CD4-positive, alpha-beta memory T cell (primary cell): ENCODE measurements around the gene ZNF728. TPM values are rescaled to one million over a fixed set of nuclear protein-coding genes. Genes with fewer than 3 reads are reported as not detected.
"Not testable (repeated sequence)": the region's sequence is repeated elsewhere in the genome, so short reads cannot be mapped to it uniquely, and the experiment has no call there.

Source experiments
- CTCF ChIA-PET: fragments of 350-600 bp; sonication (Branson Sonifier 250); formaldehyde crosslinking; loops from one replicate; lab custom pipeline; 2021; ENCODE audit warnings: inconsistent platforms; ENCODE audit not compliant: partially characterized antibody; lab: Charles Lee
- POLR2A ChIA-PET: fragments of 350-600 bp; sonication (Branson Sonifier 250); formaldehyde crosslinking; loops from one replicate; lab custom pipeline; 2021; ENCODE audit not compliant: partially characterized antibody; lab: Charles Lee
- DNase-seq, 5 donors: peaks; one replicate each; pipeline versions ENCODE4 v3.0.0 to v3.0.0-alpha.2; 2020 to 2022; ENCODE audit warnings: mixed read lengths in 1 of 5
- H3K27ac ChIP-seq: one replicate; pipeline ENCODE4 v1.7.0; 2013; ENCODE audit warnings: low read depth, low read length
- H3K27me3 ChIP-seq: 2 replicates; pipeline ENCODE4 v1.7.0; 2013; ENCODE audit warnings: mild to moderate bottlenecking, low read length, moderate library complexity; ENCODE audit not compliant: insufficient read depth
- H3K36me3 ChIP-seq: 2 replicates; pipeline ENCODE4 v1.7.0; 2013; ENCODE audit warnings: mild to moderate bottlenecking, low read length, moderate library complexity; ENCODE audit not compliant: insufficient read depth
- H3K4me1 ChIP-seq: 2 replicates; pipeline ENCODE4 v1.7.0; 2013; ENCODE audit warnings: mild to moderate bottlenecking, low read length, moderate library complexity; ENCODE audit not compliant: insufficient read depth
- H3K4me3 ChIP-seq, 2 donors: one replicate each; pipeline ENCODE4 v1.7.0; 2013; ENCODE audit warnings: low read length in 2 of 2, mild to moderate bottlenecking in 1 of 2
- H3K9me3 ChIP-seq, 2 donors: one replicate each; pipeline ENCODE4 v1.7.0; 2013; ENCODE audit warnings: low read length in 2 of 2, control low read depth in 1 of 2; ENCODE audit not compliant: control insufficient read depth in 1 of 2
- H3K27ac Mint-ChIP-seq, 7 donors: one replicate each; pipeline ENCODE4 v1.8.0; 2020 to 2021; ENCODE audit warnings: mixed read lengths in 7 of 7, mild to moderate bottlenecking in 6 of 7, inconsistent platforms in 3 of 7, moderate library complexity in 3 of 7
- H3K27me3 Mint-ChIP-seq, 2 donors: one replicate each; pipeline ENCODE4 v1.8.0; 2020 to 2021; ENCODE audit warnings: mixed read lengths in 2 of 2
- H3K36me3 Mint-ChIP-seq, 2 donors: one replicate each; pipeline ENCODE4 v1.8.0; 2020 to 2021; ENCODE audit warnings: mixed read lengths in 2 of 2, inconsistent platforms in 1 of 2, mild to moderate bottlenecking in 1 of 2
- H3K4me1 Mint-ChIP-seq, 4 donors: one replicate each; pipeline ENCODE4 v1.8.0; 2020 to 2021; ENCODE audit warnings: mixed read lengths in 4 of 4, mild to moderate bottlenecking in 1 of 4
- H3K4me3 Mint-ChIP-seq, 8 donors: one replicate each; pipeline ENCODE4 v1.8.0; 2020 to 2021; ENCODE audit warnings: mixed read lengths in 8 of 8, mild to moderate bottlenecking in 7 of 8, moderate library complexity in 6 of 8, inconsistent platforms in 3 of 8
- H3K9me3 Mint-ChIP-seq, 8 donors: one replicate each; pipeline ENCODE4 v1.8.0; 2020 to 2021; ENCODE audit warnings: mixed read lengths in 8 of 8, mild to moderate bottlenecking in 5 of 8, inconsistent platforms in 3 of 8, moderate library complexity in 1 of 8
- intact Hi-C: fragments of 100-400 bp; cut with micrococcal nuclease; formaldehyde crosslinking; loops from one replicate; pipeline ENCODE4 v1.15.1; 2023
- polyA plus RNA-seq, 2 donors: library from polyadenylated mRNA; unstranded; fragments of 300-500 nt; fragmentation: Illumina TruSeq; gene quantifications; one replicate each; pipeline ENCODE4 v1.2.3, GENCODE V29; 2021
- total RNA-seq, 2 experiments: library from RNA; stranded (reverse); gene quantifications; one replicate each; pipeline ENCODE4 v1.2.3, GENCODE V29; 2021

Gene ZNF728
- total and polyA plus RNA-seq, 4 experiments from 2014 or later = not detected

DNA sequence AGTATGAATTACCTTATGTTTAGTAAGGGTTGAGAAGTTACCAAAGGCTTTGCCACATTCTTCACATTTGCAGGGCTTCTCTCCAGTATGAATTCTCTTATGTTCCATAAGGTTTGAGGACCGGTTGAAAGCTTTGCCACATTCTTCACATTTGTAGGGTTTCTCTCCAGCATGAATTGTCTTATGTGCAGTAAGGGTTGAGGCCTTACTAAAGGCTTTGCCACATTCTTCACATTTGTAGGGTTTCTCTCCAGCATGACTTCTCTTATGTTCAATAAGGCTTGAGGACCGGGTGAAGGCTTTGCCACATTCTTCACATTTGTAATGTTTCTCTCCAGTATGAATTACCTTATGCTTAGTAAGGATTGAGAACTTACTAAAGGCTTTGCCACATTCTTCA lies 26.7 kb downstream of the ZNF728 start:
- Mint-ChIP-seq H3K4me3 (no peak overlapping the region), H3K9me3 (peaks cover 5 to 89% (median 71%) of the 10 kb centered on the region in 8 donors), H3K4me1 (no peaks in the 10 kb centered on the region), H3K27me3 (no peaks in the 10 kb centered on the region), H3K36me3 (peaks cover 8 to 11% of the 10 kb centered on the region in 2 donors), H3K27ac (no peak overlapping the region)
- ChIA-PET POLR2A (no interaction called here), CTCF (no interaction called here)
- no peaks in the 10 kb centered on the region for H3K27me3 ChIP-seq
- no peak for DNase-seq
- intact Hi-C loops = no loop called here
- H3K27ac ChIP-seq = no peak overlapping the region
- H3K9me3 ChIP-seq = peaks cover 0 to 40% of the 10 kb centered on the region in 2 donors
- no peaks in the 10 kb centered on the region for H3K36me3 ChIP-seq
- peak overlapping the region in 1 of 2 donors; percentile 23 for H3K4me3 ChIP-seq
- H3K4me1 ChIP-seq = no peaks in the 10 kb centered on the region

DNA sequence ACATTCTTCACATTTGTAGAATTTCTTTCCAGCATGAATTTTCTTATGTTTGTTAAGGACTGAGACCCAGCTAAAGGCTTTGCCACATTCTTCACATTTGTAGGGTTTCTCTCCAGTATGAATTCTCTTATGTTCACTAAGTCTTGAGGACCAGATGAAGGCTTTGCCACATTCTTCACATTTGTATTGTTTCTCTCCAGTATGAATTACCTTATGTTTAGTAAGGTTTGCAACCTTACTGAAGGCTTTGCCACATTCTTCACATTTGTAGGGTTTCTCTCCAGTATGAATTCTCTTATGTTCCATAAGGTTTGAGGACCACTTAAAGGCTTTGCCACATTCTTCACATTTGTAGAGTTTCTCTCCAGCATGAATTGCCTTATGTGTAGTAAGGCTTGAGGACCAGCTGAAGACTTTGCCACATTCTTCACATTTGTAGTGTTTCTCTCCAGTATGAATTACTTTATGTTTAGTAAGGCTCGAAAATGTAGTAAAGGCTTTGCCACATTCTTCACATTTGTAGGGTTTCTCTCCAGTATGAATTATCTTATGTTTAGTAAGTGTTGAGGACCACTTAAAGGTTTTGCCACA lies 27.3 kb downstream of the ZNF728 start:
- H3K27me3 ChIP-seq, H3K27ac ChIP-seq, H3K27ac Mint-ChIP-seq, H3K36me3 ChIP-seq, intact Hi-C loops, CTCF ChIA-PET, H3K27me3 Mint-ChIP-seq, H3K4me1 Mint-ChIP-seq, DNase-seq, H3K4me3 Mint-ChIP-seq, H3K4me3 ChIP-seq, H3K4me1 ChIP-seq, POLR2A ChIA-PET: not testable (repeated sequence)
- Mint-ChIP-seq H3K36me3 (peaks cover 8 to 13% of the 10 kb centered on the region in 2 donors), H3K9me3 (peaks cover 2 to 87% (median 69%) of the 10 kb centered on the region in 8 donors)
- H3K9me3 ChIP-seq = peaks cover 0 to 42% of the 10 kb centered on the region in 2 donors

DNA sequence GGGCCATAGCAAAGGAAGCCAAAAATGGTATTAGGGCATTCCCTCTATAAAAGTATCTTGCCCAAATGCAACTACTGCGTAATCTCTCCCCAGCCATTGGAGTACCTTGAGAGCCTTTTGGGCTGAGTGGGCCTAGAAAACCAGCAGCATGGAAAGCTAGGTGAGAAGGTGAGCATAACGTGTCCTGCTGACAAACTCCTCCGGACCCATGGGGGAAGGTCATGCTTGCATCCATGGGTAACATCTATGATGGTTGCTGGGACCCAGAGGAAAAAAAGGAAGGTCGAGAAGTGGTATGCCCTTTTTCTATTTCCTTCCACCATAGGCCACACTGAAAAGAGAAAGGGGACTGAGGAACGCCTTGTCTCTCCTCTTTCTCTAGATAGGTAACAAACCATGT lies 57.4 kb downstream of the ZNF728 start:
- Mint-ChIP-seq H3K27ac (no peak overlapping the region), H3K9me3 (peaks cover 5 to 78% (median 44%) of the 10 kb centered on the region in 8 donors)
- intact Hi-C loops = no loop called here

DNA sequence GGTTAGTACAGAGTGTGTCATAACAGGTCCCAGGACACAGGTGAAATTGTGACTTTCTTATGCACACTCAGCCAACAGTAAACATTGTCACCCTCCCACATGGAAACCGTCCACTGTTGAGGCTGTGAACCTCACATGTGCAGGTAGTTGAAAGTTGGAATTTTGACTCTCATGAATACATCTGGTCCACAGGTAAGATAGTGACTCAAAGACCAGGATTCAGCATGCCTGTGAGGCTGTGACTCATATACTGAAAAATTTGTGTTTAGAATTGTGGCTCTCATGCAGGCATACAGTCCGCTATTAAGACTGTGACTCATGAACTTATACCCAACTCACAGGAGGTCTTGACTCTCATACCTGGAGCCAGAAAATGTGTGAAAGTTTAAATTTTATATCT lies 67.8 kb downstream of the ZNF728 start:
- no peaks in the 10 kb centered on the region for H3K36me3 Mint-ChIP-seq
- DNase-seq = no peak
- Histone ChIP-seq H3K27ac (no peak overlapping the region), H3K27me3 (no peaks in the 10 kb centered on the region), H3K4me3 (no peak overlapping the region), H3K9me3 (no peaks in the 10 kb centered on the region), H3K4me1 (no peaks in the 10 kb centered on the region), H3K36me3 (no peaks in the 10 kb centered on the region)
- no peaks in the 10 kb centered on the region for H3K4me1 Mint-ChIP-seq
- no peak overlapping the region for H3K27ac Mint-ChIP-seq
- no peaks in the 10 kb centered on the region for H3K27me3 Mint-ChIP-seq
- H3K9me3 Mint-ChIP-seq = peaks cover under 1 to 23% (median 9%) of the 10 kb centered on the region in 8 donors
- no peak overlapping the region for H3K4me3 Mint-ChIP-seq
- POLR2A ChIA-PET = no interaction called here
- CTCF ChIA-PET = no interaction called here
- intact Hi-C loops = no loop called here

More for the DNA sequence above, 57.4 kb downstream of the ZNF728 start:
- Mint-ChIP-seq H3K4me1 (no peaks in the 10 kb centered on the region), H3K36me3 (peaks cover 0 to 11% of the 10 kb centered on the region in 2 donors), H3K27me3 (no peaks in the 10 kb centered on the region), H3K4me3 (no peak overlapping the region)
- DNase-seq = no peak
- no peaks in the 10 kb centered on the region for H3K36me3 ChIP-seq
- no peaks in the 10 kb centered on the region for H3K27me3 ChIP-seq
- ChIA-PET CTCF (no interaction called here), POLR2A (no interaction called here)
- H3K9me3 ChIP-seq = peaks cover 0 to 28% of the 10 kb centered on the region in 2 donors
- H3K4me3 ChIP-seq = no peak overlapping the region
- H3K4me1 ChIP-seq = no peaks in the 10 kb centered on the region
- no peak overlapping the region for H3K27ac ChIP-seq

DNA sequence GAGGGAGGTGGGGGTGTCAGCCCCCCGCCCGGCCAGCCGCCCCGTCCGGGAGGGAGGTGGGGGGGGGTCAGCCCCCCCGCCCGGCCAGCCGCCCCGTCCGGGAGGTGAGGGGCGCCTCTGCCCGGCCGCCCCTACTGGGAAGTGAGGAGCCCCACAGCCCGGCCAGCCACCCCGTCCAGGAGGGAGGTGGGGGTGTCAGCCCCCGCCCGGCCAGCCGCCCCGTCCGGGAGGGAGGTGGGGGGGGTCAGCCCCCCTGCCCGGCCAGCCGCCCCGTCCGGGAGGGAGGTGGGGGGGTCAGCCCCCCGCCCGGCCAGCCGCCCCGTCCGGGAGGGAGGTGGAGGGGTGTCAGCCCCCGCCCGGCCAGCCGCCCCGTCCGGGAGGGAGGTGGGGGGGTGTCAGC lies 75.4 kb downstream of the ZNF728 start:
- POLR2A ChIA-PET, H3K27ac Mint-ChIP-seq, H3K27me3 Mint-ChIP-seq, H3K4me1 ChIP-seq, H3K4me3 ChIP-seq, H3K36me3 Mint-ChIP-seq, H3K36me3 ChIP-seq, H3K4me1 Mint-ChIP-seq, H3K27ac ChIP-seq, intact Hi-C loops, H3K4me3 Mint-ChIP-seq, H3K27me3 ChIP-seq, DNase-seq, CTCF ChIA-PET: not testable (repeated sequence)
- H3K9me3 Mint-ChIP-seq = peaks cover 0 to 23% (median 15%) of the 10 kb centered on the region in 8 donors
- H3K9me3 ChIP-seq = peaks cover 0 to 10% of the 10 kb centered on the region in 2 donors

DNA sequence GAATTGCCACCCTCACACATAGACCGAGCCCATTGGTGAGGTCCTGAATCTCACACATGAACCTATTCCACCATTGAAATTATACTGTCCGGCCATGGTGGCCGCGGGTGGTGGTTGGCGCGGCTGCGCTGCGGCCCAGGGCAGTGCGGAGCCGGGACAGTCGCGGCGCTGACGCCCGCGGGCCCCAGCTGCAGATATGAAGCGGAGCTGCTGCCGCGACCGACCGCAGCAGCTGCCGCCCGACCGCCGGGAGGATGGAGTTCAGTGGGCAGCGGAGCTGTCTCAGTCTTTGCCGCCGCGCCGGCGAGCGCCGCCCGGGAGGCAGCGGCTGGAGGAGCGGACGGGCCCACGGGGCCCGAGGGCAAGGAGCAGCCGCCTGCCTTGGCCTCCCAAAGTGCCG lies 77.8 kb downstream of the ZNF728 start:
- H3K27me3 Mint-ChIP-seq, POLR2A ChIA-PET, H3K27ac Mint-ChIP-seq, DNase-seq, H3K27me3 ChIP-seq, CTCF ChIA-PET, H3K36me3 ChIP-seq, H3K27ac ChIP-seq, H3K36me3 Mint-ChIP-seq, H3K4me3 Mint-ChIP-seq, H3K4me3 ChIP-seq, intact Hi-C loops, H3K4me1 Mint-ChIP-seq, H3K4me1 ChIP-seq: not testable (repeated sequence)
- H3K9me3 Mint-ChIP-seq = peaks cover 4 to 23% (median 15%) of the 10 kb centered on the region in 8 donors
- peaks cover 0 to 10% of the 10 kb centered on the region in 2 donors for H3K9me3 ChIP-seq
